Measurements from ENCODE around the gene GRK5. TPM values are rescaled to one million over a fixed set of nuclear protein-coding genes. Genes with fewer than 3 reads are reported as not detected.

Gene GRK5
- total and polyA plus RNA-seq, 4 donors, result 18.5 to 43.1 (median 40.3) TPM

- ATAC-seq (ENCODE audit: insufficient read depth, low FRiP score) (no peak), DNase-seq (no peak)
- Histone ChIP-seq H3K9ac (ENCODE audit: insufficient read depth in 1 of 2, low read length in 2 of 2) (no peak overlapping the region), H3K4me3 (no peak overlapping the region), H3K4me1 (ENCODE audit: control insufficient read depth in 5 of 5, insufficient read depth in 5 of 5, low read length in 5 of 5) (peaks cover 10 to 59% (median 42%) of the 10 kb centered on the region in 5 donors), H3K27me3 (ENCODE audit: control insufficient read depth in 3 of 3, insufficient read depth in 3 of 3, low read length in 2 of 3) (no peaks in the 10 kb centered on the region), H3K27ac (ENCODE audit: low read depth in 1 of 2, low read length in 1 of 2) (peak overlapping the region in 1 of 2 donors; percentile 91), H3K36me3 (ENCODE audit: control insufficient read depth in 4 of 4, insufficient read depth in 4 of 4, low read length in 4 of 4) (peaks cover 0 to 4% (median 0%) of the 10 kb centered on the region in 4 donors), H3K9me3 (ENCODE audit: control insufficient read depth in 4 of 4, insufficient read depth in 3 of 4, low read length in 3 of 4) (peaks cover 0 to 2% (median 0%) of the 10 kb centered on the region in 4 donors)
- no peak for TF ChIP-seq CTCF (IDR thresholded peaks at IDR 0.05; ENCODE audit: control extremely low read depth, extremely low read depth)
- WGBS, 2 donors, result 71 to 81% methylated on average over 21 of the region's 21 CpGs
These were observed 160.6 kb downstream of the GRK5 start for GRCh38 chr10:119367841-119368549.

- H3K36me3 ChIP-seq (ENCODE audit: control insufficient read depth in 4 of 4, insufficient read depth in 4 of 4, low read length in 4 of 4), result peaks cover 0 to 4% (median 0%) of the 10 kb centered on the region in 4 donors
- no peak overlapping the region for H3K9ac ChIP-seq (ENCODE audit: insufficient read depth in 1 of 2, low read length in 2 of 2)
- no peak for TF ChIP-seq CTCF (IDR thresholded peaks at IDR 0.05; ENCODE audit: control extremely low read depth, extremely low read depth)
These were observed 161.2 kb downstream of the GRK5 start for GRCh38 chr10:119368581-119368980.

GRCh38 chr10:119368991-119369869 lies 161.9 kb downstream of the GRK5 start:
- Histone ChIP-seq H3K4me3 (no peak overlapping the region), H3K9me3 (ENCODE audit: control insufficient read depth in 4 of 4, insufficient read depth in 3 of 4, low read length in 3 of 4) (peaks cover 0 to 2% (median 0%) of the 10 kb centered on the region in 4 donors), H3K27me3 (ENCODE audit: control insufficient read depth in 3 of 3, insufficient read depth in 3 of 3, low read length in 2 of 3) (no peaks in the 10 kb centered on the region), H3K36me3 (ENCODE audit: control insufficient read depth in 4 of 4, insufficient read depth in 4 of 4, low read length in 4 of 4) (peaks cover 0 to 4% (median 0%) of the 10 kb centered on the region in 4 donors), H3K9ac (ENCODE audit: insufficient read depth in 1 of 2, low read length in 2 of 2) (no peak overlapping the region), H3K4me1 (ENCODE audit: control insufficient read depth in 5 of 5, insufficient read depth in 5 of 5, low read length in 5 of 5) (peaks cover 10 to 56% (median 42%) of the 10 kb centered on the region in 5 donors), H3K27ac (ENCODE audit: low read depth in 1 of 2, low read length in 1 of 2) (peak overlapping the region; percentile 6 to 91)
- TF ChIP-seq CTCF (IDR thresholded peaks at IDR 0.05; ENCODE audit: control extremely low read depth, extremely low read depth), result no peak
- DNase-seq (peak in 1 of 3 donors; percentile 39), ATAC-seq (ENCODE audit: insufficient read depth, low FRiP score) (no peak)
- 63 to 76% methylated on average over 21 of the region's 21 CpGs for WGBS, 2 donors

More at GRCh38 chr10:119368581-119368980, 161.2 kb downstream of the GRK5 start:
- H3K27me3 ChIP-seq (ENCODE audit: control insufficient read depth in 3 of 3, insufficient read depth in 3 of 3, low read length in 2 of 3), result no peaks in the 10 kb centered on the region
- WGBS, 2 donors, result 76 to 90% methylated on average over 8 of the region's 8 CpGs
- ATAC-seq (ENCODE audit: insufficient read depth, low FRiP score) (no peak), DNase-seq (no peak)
- H3K4me1 ChIP-seq (ENCODE audit: control insufficient read depth in 5 of 5, insufficient read depth in 5 of 5, low read length in 5 of 5), result peaks cover 10 to 59% (median 42%) of the 10 kb centered on the region in 5 donors
- H3K27ac ChIP-seq (ENCODE audit: low read depth in 1 of 2, low read length in 1 of 2), result peak overlapping the region in 1 of 2 donors; percentile 91
- H3K4me3 ChIP-seq, result no peak overlapping the region
- peaks cover 0 to 2% (median 0%) of the 10 kb centered on the region in 4 donors for H3K9me3 ChIP-seq (ENCODE audit: control insufficient read depth in 4 of 4, insufficient read depth in 3 of 4, low read length in 3 of 4)

All from lung (tissue), 12 donors.